Vagina (tissue), 2 donors: Measurements from ENCODE around the gene DUSP2. TPM values are rescaled to one million over a fixed set of nuclear protein-coding genes. Genes with fewer than 3 reads are reported as not detected.

Source experiments
- DNase-seq, 2 donors: peaks; one replicate each; pipeline ENCODE4 v3.0.0-alpha.2; 2017; ENCODE audit errors: extremely low spot score in 2 of 2
- H3K27ac ChIP-seq: fragments of 200-600 bp; sonication (generic); one replicate; pipeline ENCODE4 v1.5.1; 2019
- H3K27me3 ChIP-seq: fragments of 200-600 bp; sonication (generic); one replicate; pipeline ENCODE4 v1.5.1; 2019
- H3K36me3 ChIP-seq, 2 donors: fragments of 200-600 bp; sonication (generic); one replicate each; pipeline ENCODE4 v1.5.1; 2017 to 2019
- H3K4me1 ChIP-seq: fragments of 200-600 bp; sonication (generic); one replicate; pipeline ENCODE4 v1.5.1; 2019
- H3K4me3 ChIP-seq, 2 donors: fragments of 200-600 bp; sonication (generic); 1 replicate in 1 of 2; 2 replicates in 1 of 2; pipeline ENCODE4 v1.5.1; 2016 to 2019
- H3K9me3 ChIP-seq: fragments of 200-600 bp; sonication (generic); one replicate; pipeline ENCODE4 v1.5.1; 2019
- POLR2A ChIP-seq, 2 donors: fragments of 450-650 bp; IDR thresholded peaks; one replicate each; pipeline ENCODE4 v1.6.1; 2017; ENCODE audit warnings: antibody characterized with exemption in 2 of 2, mild to moderate bottlenecking in 2 of 2, moderate library complexity in 2 of 2
- POLR2AphosphoS5 ChIP-seq, 2 donors: sonication (generic); formaldehyde crosslinking; IDR thresholded peaks; one replicate each; pipeline ENCODE4 v1.9.0; 2017; ENCODE audit warnings: antibody characterized with exemption in 2 of 2, mild to moderate bottlenecking in 2 of 2, low read depth in 1 of 2; ENCODE audit not compliant: insufficient read depth in 1 of 2
- intact Hi-C: fragments of 100-400 bp; cut with DNase I; formaldehyde crosslinking; loops from one replicate; pipeline ENCODE4 v1.15.1; 2023
- total RNA-seq: library from RNA; depleted of rRNA; stranded (reverse); fragments of >200 nt; gene quantifications from one replicate; pipeline ENCODE4 v1.2.3, GENCODE V29; 2016
- TF ChIP-seq, protein P1 (sequence below), 3 experiments: fragments of 450-650 bp in 2 of 3; fragments of 200-600 bp in 1 of 3; sonication (generic) in 1 of 3; IDR thresholded peaks; one replicate each; pipeline ENCODE4 v1.5.1; 2017 to 2019; ENCODE audit warnings: antibody characterized with exemption in 3 of 3, mild to moderate bottlenecking in 2 of 3, moderate library complexity in 2 of 3

Gene DUSP2
- total RNA-seq, 1 donor from 2014 or later, result 14.0 TPM

DNA sequence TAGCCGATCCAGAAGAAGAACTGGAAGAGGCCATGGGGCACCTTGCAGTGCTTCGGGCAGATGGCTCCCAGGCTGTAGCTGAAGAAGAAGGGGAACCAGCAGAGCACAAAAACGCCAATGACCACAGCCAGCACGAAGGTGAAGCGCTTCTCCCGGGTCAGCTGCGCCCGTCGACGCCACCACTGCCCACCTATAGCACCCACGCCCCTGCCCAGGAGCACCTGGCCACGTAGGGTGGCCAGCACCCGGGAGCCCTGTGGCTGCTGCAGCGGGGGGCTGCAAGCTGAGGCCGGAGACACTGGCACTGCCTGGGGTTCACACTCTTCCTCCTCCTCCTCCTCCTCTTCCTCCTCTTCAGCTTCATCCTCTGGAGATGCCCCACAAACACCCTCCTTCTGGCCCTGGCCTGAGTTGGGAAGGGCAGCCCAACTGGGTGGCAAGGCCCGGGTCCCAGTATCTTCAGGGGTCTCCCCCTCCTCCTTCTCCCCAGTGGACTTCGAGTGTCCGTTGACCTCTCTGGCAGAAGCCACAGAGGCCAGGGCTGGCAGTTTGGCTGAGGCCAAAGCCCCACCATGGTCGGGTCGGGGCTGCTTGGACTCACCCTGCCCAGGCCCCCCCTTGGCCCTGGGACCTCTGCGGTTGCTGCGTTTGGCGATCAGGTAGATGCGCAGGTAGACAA is 30.2 kb downstream of the DUSP2 start:
- Histone ChIP-seq H3K9me3 (no peaks in the 10 kb centered on the region), H3K4me3 (no peak overlapping the region), H3K27ac (no peak overlapping the region), H3K36me3 (no peaks in the 10 kb centered on the region), H3K4me1 (peaks cover 13% of the 10 kb centered on the region), H3K27me3 (no peaks in the 10 kb centered on the region)
- no peak for TF ChIP-seq POLR2AphosphoS5 (IDR thresholded peaks at IDR 0.05; ENCODE audit: insufficient read depth in 1 of 2, low read depth in 1 of 2)
- no peak for TF ChIP-seq POLR2A (IDR thresholded peaks at IDR 0.05)
- TF ChIP-seq, protein P1, sequence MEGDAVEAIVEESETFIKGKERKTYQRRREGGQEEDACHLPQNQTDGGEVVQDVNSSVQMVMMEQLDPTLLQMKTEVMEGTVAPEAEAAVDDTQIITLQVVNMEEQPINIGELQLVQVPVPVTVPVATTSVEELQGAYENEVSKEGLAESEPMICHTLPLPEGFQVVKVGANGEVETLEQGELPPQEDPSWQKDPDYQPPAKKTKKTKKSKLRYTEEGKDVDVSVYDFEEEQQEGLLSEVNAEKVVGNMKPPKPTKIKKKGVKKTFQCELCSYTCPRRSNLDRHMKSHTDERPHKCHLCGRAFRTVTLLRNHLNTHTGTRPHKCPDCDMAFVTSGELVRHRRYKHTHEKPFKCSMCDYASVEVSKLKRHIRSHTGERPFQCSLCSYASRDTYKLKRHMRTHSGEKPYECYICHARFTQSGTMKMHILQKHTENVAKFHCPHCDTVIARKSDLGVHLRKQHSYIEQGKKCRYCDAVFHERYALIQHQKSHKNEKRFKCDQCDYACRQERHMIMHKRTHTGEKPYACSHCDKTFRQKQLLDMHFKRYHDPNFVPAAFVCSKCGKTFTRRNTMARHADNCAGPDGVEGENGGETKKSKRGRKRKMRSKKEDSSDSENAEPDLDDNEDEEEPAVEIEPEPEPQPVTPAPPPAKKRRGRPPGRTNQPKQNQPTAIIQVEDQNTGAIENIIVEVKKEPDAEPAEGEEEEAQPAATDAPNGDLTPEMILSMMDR (IDR thresholded peaks at IDR 0.05), result no peak
- intact Hi-C loops, result loop anchor here (5.0 kb wide), 1 partner anchor 123 kb away; the partner anchor contains the start of gene ANKRD36C
- no peak for DNase-seq

DNA sequence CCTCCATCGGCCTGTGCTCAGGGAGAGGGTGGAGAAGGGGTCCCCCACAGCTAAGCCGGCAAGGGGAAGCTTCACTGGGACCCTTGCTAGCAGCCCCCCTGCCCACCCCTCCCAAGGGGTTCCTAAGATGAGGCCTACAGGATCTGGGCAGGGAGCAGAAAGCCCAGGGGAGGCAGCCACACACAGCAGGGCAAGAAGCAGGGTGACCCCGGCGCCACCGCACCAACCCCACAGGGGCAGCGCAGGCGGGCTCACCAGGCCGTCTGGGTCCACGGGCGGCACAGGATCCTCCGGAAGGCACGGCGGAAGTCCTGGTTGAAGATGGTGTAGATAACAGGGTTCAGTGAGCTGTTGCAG is 30.7 kb downstream of the DUSP2 start:
- H3K27ac ChIP-seq, result no peak overlapping the region

DNA sequence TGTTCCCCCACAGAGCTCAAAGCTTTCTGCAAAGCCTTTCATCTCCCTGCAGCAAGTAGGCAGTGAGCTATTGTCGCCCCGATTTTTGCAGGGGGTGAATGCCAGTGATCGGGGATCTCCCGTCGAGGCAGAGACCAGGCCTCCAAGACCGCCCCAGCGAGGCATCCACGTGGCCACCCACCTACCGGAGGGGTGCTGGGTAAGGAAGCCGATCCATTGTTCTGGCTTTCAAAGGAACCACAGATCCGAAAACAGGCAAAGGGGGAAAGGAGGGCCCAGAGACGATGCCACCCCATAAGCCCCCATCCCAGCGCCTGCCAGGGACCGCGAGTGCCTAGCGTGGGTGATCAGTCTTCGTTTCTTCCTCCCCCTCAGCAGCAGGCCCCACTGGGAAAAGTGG is 31.3 kb downstream of the DUSP2 start:
- TF ChIP-seq POLR2AphosphoS5 (IDR thresholded peaks at IDR 0.05; ENCODE audit: insufficient read depth in 1 of 2, low read depth in 1 of 2) (no peak), POLR2A (IDR thresholded peaks at IDR 0.05) (no peak)
- TF ChIP-seq, protein P1 (IDR thresholded peaks at IDR 0.05), result no peak
- intact Hi-C loops, result no loop called here
- H3K36me3 ChIP-seq, result no peaks in the 10 kb centered on the region
- H3K27ac ChIP-seq, result no peak overlapping the region
- no peaks in the 10 kb centered on the region for H3K27me3 ChIP-seq
- no peaks in the 10 kb centered on the region for H3K9me3 ChIP-seq
- peaks cover 19% of the 10 kb centered on the region for H3K4me1 ChIP-seq
- no peak overlapping the region for H3K4me3 ChIP-seq
- DNase-seq, result no peak

More for the DNA sequence above, 30.7 kb downstream of the DUSP2 start:
- H3K27me3 ChIP-seq, result no peaks in the 10 kb centered on the region
- H3K36me3 ChIP-seq, result no peaks in the 10 kb centered on the region
- DNase-seq, result no peak
- H3K9me3 ChIP-seq, result no peaks in the 10 kb centered on the region
- H3K4me3 ChIP-seq, result no peak overlapping the region
- TF ChIP-seq POLR2A (IDR thresholded peaks at IDR 0.05) (no peak), POLR2AphosphoS5 (IDR thresholded peaks at IDR 0.05; ENCODE audit: insufficient read depth in 1 of 2, low read depth in 1 of 2) (no peak)
- TF ChIP-seq, protein P1 (IDR thresholded peaks at IDR 0.05), result no peak
- H3K4me1 ChIP-seq, result peaks cover 13% of the 10 kb centered on the region
- intact Hi-C loops, result no loop called here

DNA sequence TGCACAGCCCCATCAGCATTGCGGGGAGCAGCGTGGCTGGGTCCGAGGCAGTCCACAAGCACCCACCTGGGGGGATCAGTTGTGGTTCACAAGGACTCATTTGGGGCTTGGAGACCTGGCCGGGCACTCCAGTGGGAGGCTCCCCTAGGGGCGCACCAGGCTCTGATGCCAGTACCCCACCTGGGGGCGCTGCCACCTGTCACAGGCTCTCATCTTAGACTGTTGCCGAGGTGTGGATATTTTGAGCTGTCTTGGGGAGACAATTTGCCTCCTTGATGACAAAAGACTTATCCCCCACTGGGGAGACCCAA is 31.9 kb downstream of the DUSP2 start:
- H3K4me1 ChIP-seq, result peaks cover 23% of the 10 kb centered on the region
- no peaks in the 10 kb centered on the region for H3K36me3 ChIP-seq
- H3K9me3 ChIP-seq, result no peaks in the 10 kb centered on the region
- H3K4me3 ChIP-seq, result no peak overlapping the region
- H3K27me3 ChIP-seq, result no peaks in the 10 kb centered on the region
- no peak overlapping the region for H3K27ac ChIP-seq
- no peak for DNase-seq
- no peak for TF ChIP-seq POLR2AphosphoS5 (IDR thresholded peaks at IDR 0.05; ENCODE audit: insufficient read depth in 1 of 2, low read depth in 1 of 2)
- TF ChIP-seq POLR2A (IDR thresholded peaks at IDR 0.05), result no peak
- TF ChIP-seq, protein P1 (IDR thresholded peaks at IDR 0.05), result no peak
- intact Hi-C loops, result no loop called here

DNA sequence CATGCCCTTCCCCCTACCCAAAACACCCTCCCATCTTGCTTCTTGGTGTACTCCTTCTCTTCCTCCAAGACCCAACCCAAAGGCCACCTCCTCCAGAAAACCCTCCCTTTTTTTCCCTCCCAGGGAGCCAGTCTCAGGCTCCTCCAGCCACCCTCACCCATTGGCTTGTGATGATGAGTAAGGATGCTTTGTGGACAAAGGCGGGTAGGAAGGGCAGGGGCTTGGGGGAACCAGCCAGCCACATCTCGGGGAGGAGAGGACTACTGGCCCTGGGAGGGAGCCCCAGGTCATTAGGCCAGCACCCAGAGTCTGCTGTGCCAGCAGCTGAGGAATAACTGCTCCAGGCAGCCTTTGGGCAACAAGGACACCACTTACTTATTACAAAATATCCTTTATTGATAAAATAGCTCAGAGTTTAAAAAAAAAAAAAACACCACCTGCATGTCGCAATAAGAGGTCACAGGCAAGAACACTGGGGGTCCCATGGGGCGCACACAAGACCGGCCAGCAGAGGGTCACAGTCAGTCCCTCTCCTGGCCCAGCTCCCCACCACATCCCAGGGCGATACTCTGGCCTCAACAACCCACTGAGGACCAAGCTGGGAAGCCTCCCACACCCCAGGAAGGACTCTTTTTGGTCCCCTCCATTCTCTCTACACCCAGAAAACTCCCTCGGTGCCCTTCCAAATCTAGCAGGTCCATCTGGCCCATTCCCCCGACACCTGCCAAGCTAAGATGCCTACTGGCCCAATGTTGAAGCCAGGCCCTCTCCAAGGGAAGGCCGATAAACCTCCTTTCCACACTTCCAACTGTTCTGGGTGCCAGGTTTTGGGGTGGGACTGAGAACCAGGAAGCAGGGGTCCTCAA is 32.5 kb downstream of the DUSP2 start:
- no peak overlapping the region for H3K27ac ChIP-seq

More for the DNA sequence above, 32.5 kb downstream of the DUSP2 start:
- no peaks in the 10 kb centered on the region for H3K36me3 ChIP-seq
- no peaks in the 10 kb centered on the region for H3K9me3 ChIP-seq
- TF ChIP-seq POLR2A (IDR thresholded peaks at IDR 0.05) (no peak), POLR2AphosphoS5 (IDR thresholded peaks at IDR 0.05; ENCODE audit: insufficient read depth in 1 of 2, low read depth in 1 of 2) (no peak)
- TF ChIP-seq, protein P1 (IDR thresholded peaks at IDR 0.05), result no peak
- no peak overlapping the region for H3K4me3 ChIP-seq
- DNase-seq, result no peak
- H3K4me1 ChIP-seq, result peaks cover 23% of the 10 kb centered on the region
- intact Hi-C loops, result no loop called here
- no peaks in the 10 kb centered on the region for H3K27me3 ChIP-seq
